ENCODE data around the gene RNF26. TPM values are rescaled to one million over a fixed set of nuclear protein-coding genes. Genes with fewer than 3 reads are reported as not detected.

RNF26 gene
- total and polyA plus RNA-seq, 8 donors = 4.9 to 11.5 (median 8.3) TPM

GRCh38 chr11:119371067-119371601 is 36.8 kb downstream of the RNF26 start:
- Histone ChIP-seq H3K9me3 (no peaks in the 10 kb centered on the region), H3K4me1 (peaks cover 19 to 32% (median 30%) of the 10 kb centered on the region in 3 donors), H3K4me3 (no peak overlapping the region), H3K27me3 (no peaks in the 10 kb centered on the region), H3K36me3 (no peaks in the 10 kb centered on the region), H3K27ac (no peak overlapping the region)
- ATAC-seq (no peak), FAIRE-seq (no peak), DNase-seq (peak in 1 of 6 donors; percentile 15)
- WGBS, 2 donors = 77 to 87% methylated on average over 8 of the region's 8 CpGs
- intact Hi-C loops (cut with DNase I) = loop anchor here in 1 of 3 donors (10.0 kb wide), 1 partner anchor 46 kb away; no protein-coding TSS in a partner anchor
- TF ChIP-seq, protein P1, sequence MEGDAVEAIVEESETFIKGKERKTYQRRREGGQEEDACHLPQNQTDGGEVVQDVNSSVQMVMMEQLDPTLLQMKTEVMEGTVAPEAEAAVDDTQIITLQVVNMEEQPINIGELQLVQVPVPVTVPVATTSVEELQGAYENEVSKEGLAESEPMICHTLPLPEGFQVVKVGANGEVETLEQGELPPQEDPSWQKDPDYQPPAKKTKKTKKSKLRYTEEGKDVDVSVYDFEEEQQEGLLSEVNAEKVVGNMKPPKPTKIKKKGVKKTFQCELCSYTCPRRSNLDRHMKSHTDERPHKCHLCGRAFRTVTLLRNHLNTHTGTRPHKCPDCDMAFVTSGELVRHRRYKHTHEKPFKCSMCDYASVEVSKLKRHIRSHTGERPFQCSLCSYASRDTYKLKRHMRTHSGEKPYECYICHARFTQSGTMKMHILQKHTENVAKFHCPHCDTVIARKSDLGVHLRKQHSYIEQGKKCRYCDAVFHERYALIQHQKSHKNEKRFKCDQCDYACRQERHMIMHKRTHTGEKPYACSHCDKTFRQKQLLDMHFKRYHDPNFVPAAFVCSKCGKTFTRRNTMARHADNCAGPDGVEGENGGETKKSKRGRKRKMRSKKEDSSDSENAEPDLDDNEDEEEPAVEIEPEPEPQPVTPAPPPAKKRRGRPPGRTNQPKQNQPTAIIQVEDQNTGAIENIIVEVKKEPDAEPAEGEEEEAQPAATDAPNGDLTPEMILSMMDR (IDR thresholded peaks at IDR 0.05) = no peak

DNA sequence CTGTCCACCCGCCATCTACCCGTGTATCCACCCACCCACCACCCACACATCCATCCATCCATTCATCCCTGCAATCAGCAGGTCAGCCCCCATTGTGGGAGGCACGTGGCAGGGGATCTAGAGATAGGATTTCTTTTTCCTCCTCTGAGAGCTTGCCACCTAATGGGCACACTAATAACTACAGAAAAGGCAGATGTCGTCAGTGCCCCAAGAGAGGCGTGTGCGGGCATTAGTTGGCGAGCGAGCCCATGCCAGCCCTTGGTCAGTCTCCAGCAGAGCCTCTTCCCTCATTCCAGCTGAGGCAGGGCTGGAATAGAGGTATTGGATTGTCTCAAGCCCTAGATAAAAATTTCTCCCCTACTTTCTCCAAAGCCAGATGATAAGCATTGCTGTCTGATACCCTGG is 37.5 kb downstream of the RNF26 start:
- H3K9me3 ChIP-seq = no peaks in the 10 kb centered on the region
- 37 to 47% methylated on average over 8 of the region's 8 CpGs for WGBS, 2 donors
- DNase-seq (peak in 1 of 6 donors; percentile 43), FAIRE-seq (no peak), ATAC-seq (peak in 1 of 4 donors; percentile 8)
- H3K27me3 ChIP-seq = no peaks in the 10 kb centered on the region
- H3K36me3 ChIP-seq = no peaks in the 10 kb centered on the region
- TF ChIP-seq, protein P1 (IDR thresholded peaks at IDR 0.05) = no peak
- H3K27ac ChIP-seq = no peak overlapping the region
- H3K4me1 ChIP-seq = peaks cover 19 to 37% (median 30%) of the 10 kb centered on the region in 3 donors
- intact Hi-C loops (cut with DNase I) = loop anchor here in 1 of 3 donors (10.0 kb wide), 1 partner anchor 47 kb away; no protein-coding TSS in a partner anchor
- H3K4me3 ChIP-seq = no peak overlapping the region

DNA sequence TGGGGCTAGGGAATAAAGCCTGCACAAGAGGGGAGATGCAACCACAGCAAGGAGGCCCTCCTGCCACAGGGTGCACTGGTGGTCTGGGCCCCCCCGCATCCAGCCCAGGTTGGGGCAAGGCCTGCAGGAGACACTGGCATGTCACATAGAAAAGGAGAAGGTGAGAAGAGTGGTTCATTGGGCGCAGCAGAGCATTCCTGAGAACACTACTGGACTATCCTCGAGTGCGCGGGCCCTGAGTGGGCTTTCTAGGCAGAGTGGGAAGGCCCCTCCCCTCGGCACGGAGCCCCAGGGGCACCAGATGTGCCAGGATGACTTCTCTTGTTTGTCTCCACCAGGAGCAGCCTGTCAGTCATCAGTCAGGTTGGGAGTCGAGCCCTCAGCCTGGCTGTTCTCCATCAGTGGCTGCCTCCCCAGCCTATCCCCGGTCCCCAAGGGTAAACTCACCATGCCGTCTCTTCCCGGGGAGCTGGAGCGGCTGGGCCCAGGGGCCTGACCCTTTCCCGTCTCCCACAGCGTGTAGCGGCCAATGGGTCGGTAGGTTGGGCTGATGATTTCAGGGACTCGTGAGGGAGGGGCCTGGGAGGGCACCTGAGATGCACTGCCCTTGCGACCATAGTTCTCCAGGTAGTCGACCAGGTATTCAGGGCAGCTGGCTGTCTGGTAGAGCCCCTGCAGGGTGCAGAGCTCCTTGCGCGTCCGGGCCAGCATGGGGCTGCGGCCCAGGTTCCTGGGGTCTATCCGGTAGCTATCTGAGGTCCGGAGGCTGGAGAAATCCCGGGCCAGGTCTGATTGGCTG is 38.1 kb downstream of the RNF26 start:
- H3K9me3 ChIP-seq = no peaks in the 10 kb centered on the region
- H3K4me3 ChIP-seq = no peak overlapping the region
- ATAC-seq (no peak), DNase-seq (peak in 1 of 6 donors; percentile 49), FAIRE-seq (no peak)
- H3K36me3 ChIP-seq = no peaks in the 10 kb centered on the region
- TF ChIP-seq, protein P1 (IDR thresholded peaks at IDR 0.05) = no peak
- H3K27ac ChIP-seq = no peak overlapping the region
- H3K4me1 ChIP-seq = peaks cover 19 to 40% (median 30%) of the 10 kb centered on the region in 3 donors
- intact Hi-C loops (cut with DNase I) = loop anchor here in 1 of 3 donors (10.0 kb wide), 1 partner anchor 48 kb away; no protein-coding TSS in a partner anchor
- 85 to 86% methylated on average over 26 of the region's 26 CpGs for WGBS, 2 donors
- no peaks in the 10 kb centered on the region for H3K27me3 ChIP-seq

GRCh38 chr11:119373059-119373920 is 39.0 kb downstream of the RNF26 start:
- no peak overlapping the region for H3K27ac ChIP-seq
- ATAC-seq (no peak), DNase-seq (peak in 2 of 6 donors; percentile 60 to 78), FAIRE-seq (no peak)
- H3K4me3 ChIP-seq = no peak overlapping the region
- no peaks in the 10 kb centered on the region for H3K36me3 ChIP-seq
- H3K4me1 ChIP-seq = peaks cover 12 to 34% (median 28%) of the 10 kb centered on the region in 3 donors
- no peaks in the 10 kb centered on the region for H3K9me3 ChIP-seq
- WGBS, 2 donors = 67 to 68% methylated on average over 23 of the region's 23 CpGs
- no peaks in the 10 kb centered on the region for H3K27me3 ChIP-seq
- intact Hi-C loops (cut with DNase I) = loop anchor here in 1 of 3 donors (10.0 kb wide), 1 partner anchor 48 kb away; no protein-coding TSS in a partner anchor
- TF ChIP-seq, protein P1 (IDR thresholded peaks at IDR 0.05) = no peak

Measured in pancreas (tissue), 10 donors.